Body of pancreas (tissue), 4 donors: ENCODE data around the gene RNF113B.

Experiments
- POLR2A ChIP-seq, 3 donors: fragments of 450-650 bp; IDR thresholded peaks; one replicate each; pipeline ENCODE4 v1.6.1; 2016; ENCODE audit warnings: antibody characterized with exemption in 3 of 3, mild to moderate bottlenecking in 2 of 3
- TF ChIP-seq, protein P1 (sequence below), 7 experiments: fragments of 450-650 bp in 4 of 7; fragments of 200-600 bp in 3 of 7; sonication (generic) in 3 of 7; IDR thresholded peaks; one replicate each; pipeline ENCODE4 v1.5.1; 2016 to 2019; ENCODE audit warnings: antibody characterized with exemption in 7 of 7

DNA sequence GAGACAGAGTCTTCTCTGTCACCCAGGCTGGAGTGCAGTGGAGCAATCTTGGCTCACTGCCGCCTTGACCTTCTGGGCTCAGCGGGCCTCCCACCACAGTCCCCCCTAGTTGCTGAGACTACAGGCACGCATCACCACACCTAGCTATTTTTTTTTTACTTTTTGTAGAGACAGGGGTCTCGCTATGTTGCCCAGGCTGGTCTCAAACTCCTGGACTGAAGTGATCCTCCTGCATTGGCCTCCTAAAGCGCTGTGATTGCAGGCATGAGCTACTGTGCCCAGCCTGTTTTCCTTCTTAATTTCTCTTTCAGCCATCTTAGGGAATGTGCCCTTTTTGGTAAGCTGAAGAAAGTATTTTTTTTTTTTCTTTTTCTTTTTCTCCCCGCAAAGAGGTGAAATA lies 42.6 kb upstream of the RNF113B start:
- TF ChIP-seq, protein P1, sequence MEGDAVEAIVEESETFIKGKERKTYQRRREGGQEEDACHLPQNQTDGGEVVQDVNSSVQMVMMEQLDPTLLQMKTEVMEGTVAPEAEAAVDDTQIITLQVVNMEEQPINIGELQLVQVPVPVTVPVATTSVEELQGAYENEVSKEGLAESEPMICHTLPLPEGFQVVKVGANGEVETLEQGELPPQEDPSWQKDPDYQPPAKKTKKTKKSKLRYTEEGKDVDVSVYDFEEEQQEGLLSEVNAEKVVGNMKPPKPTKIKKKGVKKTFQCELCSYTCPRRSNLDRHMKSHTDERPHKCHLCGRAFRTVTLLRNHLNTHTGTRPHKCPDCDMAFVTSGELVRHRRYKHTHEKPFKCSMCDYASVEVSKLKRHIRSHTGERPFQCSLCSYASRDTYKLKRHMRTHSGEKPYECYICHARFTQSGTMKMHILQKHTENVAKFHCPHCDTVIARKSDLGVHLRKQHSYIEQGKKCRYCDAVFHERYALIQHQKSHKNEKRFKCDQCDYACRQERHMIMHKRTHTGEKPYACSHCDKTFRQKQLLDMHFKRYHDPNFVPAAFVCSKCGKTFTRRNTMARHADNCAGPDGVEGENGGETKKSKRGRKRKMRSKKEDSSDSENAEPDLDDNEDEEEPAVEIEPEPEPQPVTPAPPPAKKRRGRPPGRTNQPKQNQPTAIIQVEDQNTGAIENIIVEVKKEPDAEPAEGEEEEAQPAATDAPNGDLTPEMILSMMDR (IDR thresholded peaks at IDR 0.05) = no peak
- TF ChIP-seq POLR2A (IDR thresholded peaks at IDR 0.05) = no peak
